Daoy (cell line): ENCODE measurements around the gene DPPA5. TPM values are rescaled to one million over a fixed set of nuclear protein-coding genes. Genes with fewer than 3 reads are reported as not detected.
"Not testable (repeated sequence)": the region's sequence is repeated elsewhere in the genome, so short reads cannot be mapped to it uniquely, and the experiment has no call there.

ENCODE experiments used
- DNase-seq: peaks from one replicate; pipeline ENCODE4 v3.0.0-alpha.2; 2015; ENCODE audit warnings: low read depth
- total RNA-seq: library from RNA; depleted of rRNA; stranded (reverse); fragments of >200 nt; shearing (Covaris generic); gene quantifications from 2 replicates; pipeline ENCODE4 v1.2.3, GENCODE V29; 2014

DPPA5 gene
- total RNA-seq, 1 experiment from 2014 or later: not detected

DNA sequence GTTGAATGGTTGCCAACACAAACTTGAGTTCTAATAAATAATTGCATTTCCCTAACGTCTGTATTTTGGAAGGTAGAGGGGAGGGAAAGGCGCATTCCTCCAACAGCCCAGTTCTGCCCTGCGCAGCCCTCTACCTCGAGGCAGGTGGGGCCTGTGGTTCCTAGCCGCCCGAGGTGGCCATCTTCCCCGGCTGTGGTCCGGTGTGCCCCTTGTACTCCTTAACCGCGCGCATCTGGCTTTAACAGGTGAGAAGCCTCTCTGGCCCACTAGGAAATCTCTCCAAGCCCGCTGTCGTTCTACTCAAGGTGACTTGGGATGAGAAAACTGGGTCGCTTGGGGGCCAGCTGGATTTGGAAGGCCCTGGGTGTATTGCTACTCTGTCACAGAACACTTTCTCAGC lies 10.0 kb upstream of the DPPA5 start:
- no peak for DNase-seq

GRCh38 chr6:73363537-73363875 lies 9.4 kb upstream of the DPPA5 start:
- DNase-seq: no peak

- DNase-seq: no peak
These were observed 8.9 kb upstream of the DPPA5 start for GRCh38 chr6:73362869-73363536.

- no peak for DNase-seq
These were observed 8.3 kb upstream of the DPPA5 start, which contains the start of gene KHDC3L for GRCh38 chr6:73362358-73362757. Gene KHDC3L, plus strand, starts transcription at chr6:73362658. Its CDS starts 72 bp downstream, at chr6:73362730.

- DNase-seq: no peak
These were observed 4.8 kb downstream of the DPPA5 start for GRCh38 chr6:73349311-73349710.

GRCh38 chr6:73348550-73349204 lies 5.4 kb downstream of the DPPA5 start:
- no peak for DNase-seq

- no peak for DNase-seq
These were observed 10.9 kb downstream of the DPPA5 start for GRCh38 chr6:73343164-73343563.

DNA sequence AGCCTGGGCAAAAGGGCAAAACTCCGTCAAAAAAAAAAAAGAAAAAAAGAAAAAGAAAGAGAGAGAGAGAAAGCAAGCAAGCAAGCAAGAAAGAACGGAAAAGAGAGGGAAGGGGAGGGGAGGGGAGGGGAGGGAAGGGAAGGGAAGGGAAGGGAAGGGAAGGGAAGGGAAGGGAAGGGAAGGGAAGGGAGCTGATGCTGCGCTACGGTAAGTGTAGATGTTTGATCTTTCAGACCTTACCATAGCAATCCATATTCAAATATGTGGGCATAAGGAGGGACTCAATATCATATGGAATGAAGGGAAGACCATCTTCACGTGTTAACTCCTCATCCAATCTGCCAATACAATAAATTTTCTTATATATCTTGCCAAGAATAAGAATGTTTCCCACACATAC lies 11.9 kb downstream of the DPPA5 start:
- DNase-seq: no peak

GRCh38 chr6:73341335-73341734 lies 12.7 kb downstream of the DPPA5 start:
- no peak for DNase-seq

GRCh38 chr6:73340048-73340447 lies 14.0 kb downstream of the DPPA5 start:
- DNase-seq: no peak

GRCh38 chr6:73339340-73339739 lies 14.7 kb downstream of the DPPA5 start:
- DNase-seq: peak; percentile 49

- DNase-seq: no peak
These were observed 24.9 kb downstream of the DPPA5 start for GRCh38 chr6:73329201-73329600.

DNA sequence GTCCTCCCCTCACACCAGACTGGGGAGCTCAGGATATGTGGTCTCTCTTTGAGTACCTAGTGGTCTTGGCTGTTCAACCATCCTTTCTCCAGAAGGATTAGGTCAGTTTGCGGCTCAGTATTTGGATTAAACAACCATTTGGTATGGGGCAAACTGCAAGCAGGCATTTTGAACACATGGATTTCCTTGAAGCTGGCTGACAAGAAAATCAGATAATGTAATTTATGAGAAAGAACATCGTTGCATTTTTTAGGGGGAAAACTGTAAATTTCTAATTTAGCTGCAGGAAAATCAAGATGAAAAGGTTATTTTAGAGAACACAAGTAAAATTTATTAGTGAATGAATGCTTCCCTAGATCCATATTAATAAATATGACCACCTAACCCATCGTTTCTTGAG lies 25.3 kb downstream of the DPPA5 start:
- no peak for DNase-seq

GRCh38 chr6:73325656-73326055 lies 28.4 kb downstream of the DPPA5 start:
- no peak for DNase-seq

GRCh38 chr6:73323323-73323722 lies 30.8 kb downstream of the DPPA5 start:
- DNase-seq: no peak

GRCh38 chr6:73314577-73315492 lies 39.2 kb downstream of the DPPA5 start:
- no peak for DNase-seq

DNA sequence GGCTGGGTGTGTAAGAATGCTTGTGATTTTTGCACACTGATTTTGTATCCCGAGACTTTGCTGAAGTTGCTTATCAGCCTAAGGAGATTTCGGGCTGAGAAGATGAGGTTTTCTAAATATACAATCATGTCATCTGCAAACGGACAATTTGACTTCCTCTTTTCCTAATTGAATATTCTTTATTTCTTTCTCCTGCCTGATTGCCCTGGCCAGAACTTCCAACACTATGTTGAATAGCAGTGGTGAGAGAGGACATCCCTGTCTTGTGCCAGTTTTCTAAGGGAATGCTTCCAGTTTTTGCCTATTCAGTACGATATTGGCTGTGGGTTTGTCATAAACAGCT lies 43.6 kb downstream of the DPPA5 start:
- DNase-seq: not testable (repeated sequence)

DNA sequence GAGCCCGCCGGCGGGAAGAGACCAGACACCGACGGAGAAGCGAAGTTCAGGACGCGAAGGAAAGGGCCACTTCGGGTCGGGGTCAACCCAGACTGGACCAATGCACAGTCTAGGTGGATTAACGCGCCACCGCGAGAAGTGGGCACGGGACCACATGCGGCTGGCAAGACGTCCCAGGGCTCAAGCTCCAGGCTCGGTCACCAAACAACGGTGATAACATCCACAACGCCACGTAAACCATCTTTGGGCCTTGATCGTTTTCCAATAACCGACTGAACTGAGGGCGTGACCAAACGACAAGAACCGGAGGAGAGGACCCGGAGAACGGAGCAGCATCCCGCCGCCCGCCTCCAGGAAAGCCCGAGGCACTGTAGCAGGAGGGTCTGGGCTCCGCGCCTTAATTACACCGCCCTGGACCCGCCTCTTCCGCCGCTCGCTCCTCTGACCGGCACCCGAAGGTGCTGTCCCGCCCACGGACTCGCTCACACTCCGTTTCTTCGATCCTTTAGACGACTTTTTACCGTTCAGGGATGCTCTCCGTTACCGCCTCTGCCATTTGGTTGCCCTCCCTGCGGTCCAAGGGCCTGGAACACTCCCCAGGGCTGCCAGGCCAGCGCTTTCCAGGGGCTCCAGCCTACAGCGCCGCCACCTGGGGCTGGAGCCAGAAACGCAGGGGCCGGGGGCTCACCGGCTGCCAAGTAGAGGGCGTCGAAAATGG lies 44.1 kb downstream of the DPPA5 start:
- peak; percentile 84 for DNase-seq

- DNase-seq: no peak
These were observed 44.6 kb downstream of the DPPA5 start for GRCh38 chr6:73309535-73309784.

GRCh38 chr6:73308712-73309534 lies 45.2 kb downstream of the DPPA5 start:
- peak; percentile 45 for DNase-seq

GRCh38 chr6:73303773-73304172 lies 50.3 kb downstream of the DPPA5 start:
- not testable (repeated sequence) for DNase-seq
